B cell (primary cell): ENCODE data around the gene FADS1. TPM values are rescaled to one million over a fixed set of nuclear protein-coding genes. Genes with fewer than 3 reads are reported as not detected.

Experiments
- ATAC-seq: fragments of 200-7000 bp; cut with Tn5 transposase; one replicate; pipeline ENCODE4 v1.10.0; 2021; ENCODE audit warnings: low read depth, mild to moderate bottlenecking, moderate number of reproducible peaks, moderate library complexity
- CTCF ChIA-PET: fragments of 350-600 bp; sonication (Branson Sonifier 250); formaldehyde crosslinking; loops from one replicate; lab custom pipeline; 2021; ENCODE audit warnings: antibody characterized with exemption, inconsistent platforms; lab: Charles Lee
- POLR2A ChIA-PET: fragments of 350-600 bp; sonication (Branson Sonifier 250); formaldehyde crosslinking; loops from one replicate; lab custom pipeline; 2021; ENCODE audit warnings: antibody characterized with exemption; lab: Charles Lee
- DNase-seq: peaks from one replicate; pipeline ENCODE4 v3.0.0; 2013
- H2AFZ ChIP-seq: 2 replicates; pipeline ENCODE4 v1.6.1; 2012; ENCODE audit warnings: mild to moderate bottlenecking, low read depth, low read length; ENCODE audit not compliant: insufficient read depth, poor library complexity, severe bottlenecking
- H3K27ac ChIP-seq, 2 donors: 1 replicate in 1 of 2; 2 replicates in 1 of 2; pipeline ENCODE4 v1.5.1; 2012 to 2013; ENCODE audit warnings: low read length in 2 of 2, mild to moderate bottlenecking in 2 of 2, moderate library complexity in 1 of 2
- H3K27me3 ChIP-seq, 4 experiments: fragments of 200-600 bp in 1 of 4; sonication (generic) in 1 of 4; replicated peaks in 1 of 4; 1 replicate in 2 of 4; 2 replicates in 2 of 4; pipeline versions ENCODE4 v1.6.1 to v1.7.0; 2013 to 2016; ENCODE audit warnings: low read length in 3 of 4, mild to moderate bottlenecking in 2 of 4, mixed read lengths in 1 of 4, moderate library complexity in 1 of 4; ENCODE audit not compliant: insufficient read depth in 4 of 4, control insufficient read depth in 3 of 4; ENCODE audit errors: control extremely low read depth in 1 of 4
- H3K36me3 ChIP-seq, 2 experiments: replicated peaks in 1 of 2; 1 replicate in 1 of 2; 2 replicates in 1 of 2; pipeline versions ENCODE4 v1.6.1 to v1.7.1; 2013; ENCODE audit warnings: low read length in 1 of 2; ENCODE audit not compliant: insufficient read depth in 2 of 2, control insufficient read depth in 1 of 2; ENCODE audit errors: control extremely low read depth in 1 of 2, extremely low read depth in 1 of 2
- H3K4me1 ChIP-seq, 2 donors: fragments of 200-600 bp in 1 of 2; sonication (generic) in 1 of 2; 1 replicate in 1 of 2; 2 replicates in 1 of 2; pipeline versions ENCODE4 v1.5.1 to v1.6.1; 2013 to 2017; ENCODE audit warnings: low read length in 2 of 2; ENCODE audit not compliant: control insufficient read depth in 2 of 2, insufficient read depth in 2 of 2
- H3K4me2 ChIP-seq: replicated peaks from 2 replicates; pipeline ENCODE3; 2012; ENCODE audit warnings: mild to moderate bottlenecking, low read depth, low read length; ENCODE audit not compliant: poor library complexity, severe bottlenecking
- H3K4me3 ChIP-seq, 5 experiments: fragments of 200-600 bp in 1 of 5; sonication (generic) in 1 of 5; 1 replicate in 3 of 5; 2 replicates in 2 of 5; pipeline versions ENCODE4 v1.5.1 to v1.7.0; 2011 to 2016; ENCODE audit warnings: low read length in 4 of 5, mild to moderate bottlenecking in 4 of 5, low read depth in 2 of 5, control low read depth in 1 of 5, moderate library complexity in 1 of 5; ENCODE audit not compliant: insufficient read depth in 1 of 5; ENCODE audit errors: control extremely low read depth in 1 of 5, extremely low read depth in 1 of 5
- H3K79me2 ChIP-seq: fragments of 200-600 bp; sonication (generic); one replicate; pipeline ENCODE4 v1.6.0; 2016; ENCODE audit warnings: low read length; ENCODE audit not compliant: control insufficient read depth, insufficient read depth
- H3K9ac ChIP-seq: fragments of 200-600 bp; sonication (generic); 2 replicates; pipeline ENCODE4 v1.6.1; 2017; ENCODE audit warnings: mild to moderate bottlenecking, low read length, moderate library complexity
- H3K9me3 ChIP-seq, 3 donors: one replicate each; pipeline versions ENCODE4 v1.6.1 to v1.7.1; 2013; ENCODE audit warnings: low read length in 2 of 3; ENCODE audit not compliant: control insufficient read depth in 2 of 3, insufficient read depth in 1 of 3; ENCODE audit errors: control extremely low read depth in 1 of 3
- H4K20me1 ChIP-seq: 2 replicates; pipeline ENCODE4 v1.6.0; 2012; ENCODE audit warnings: mild to moderate bottlenecking, low read length; ENCODE audit not compliant: insufficient read depth, control insufficient read depth, poor library complexity, severe bottlenecking
- H3K27ac Mint-ChIP-seq: one replicate; pipeline ENCODE4 v1.8.0; 2021; ENCODE audit warnings: mixed read lengths
- H3K27me3 Mint-ChIP-seq: one replicate; pipeline ENCODE4 v1.8.0; 2021; ENCODE audit warnings: mixed read lengths
- H3K4me1 Mint-ChIP-seq: one replicate; pipeline ENCODE4 v1.8.0; 2021; ENCODE audit warnings: mixed read lengths
- H3K4me3 Mint-ChIP-seq: one replicate; pipeline ENCODE4 v1.8.0; 2021; ENCODE audit warnings: mixed read lengths
- H3K9me3 Mint-ChIP-seq: one replicate; pipeline ENCODE4 v1.8.0; 2022; ENCODE audit warnings: mixed read lengths; ENCODE audit not compliant: insufficient read depth
- CTCF ChIP-seq: fragments of 200-600 bp; IDR thresholded peaks from one replicate; pipeline ENCODE4 v1.8.0; 2022; ENCODE audit warnings: antibody characterized with exemption, mild to moderate bottlenecking
- EZH2 ChIP-seq: IDR thresholded peaks from 2 replicates; pipeline ENCODE4 v1.6.1; 2012; ENCODE audit warnings: borderline replicate concordance, low read depth, mild to moderate bottlenecking, moderate library complexity, low read length; ENCODE audit not compliant: insufficient read depth, poor library complexity, severe bottlenecking
- WGBS: methylation state at CpG from one replicate; pipeline ENCODE4 v1.1.5; 2013; ENCODE audit warnings: missing lambda C conversion rate; ENCODE audit not compliant: insufficient coverage; 5-methylcytosine and 5-hydroxymethylcytosine counted together
- intact Hi-C: fragments of 100-400 bp; cut with micrococcal nuclease; formaldehyde crosslinking; loops from one replicate; pipeline ENCODE4 v1.10.0; 2022
- polyA plus RNA-seq: library from polyadenylated mRNA; depleted of rRNA; stranded (reverse); fragments of >200 nt; gene quantifications from 2 replicates; pipeline ENCODE4 v1.2.3, GENCODE V29; 2012
- total RNA-seq, 2 donors: library from RNA; stranded (reverse); fragments of 120-200 nt in 1 of 2; gene quantifications; 1 replicate in 1 of 2; 2 replicates in 1 of 2; pipeline versions ENCODE4 v1.2.3 to v1.2.4, GENCODE V29; 2013 to 2022

FADS1 gene
- total and polyA plus RNA-seq, 2 donors (not counting 1 experiment from before 2014, with no cell fraction given): 0.39 to 15.6 TPM

GRCh38 chr11:61844909-61845565 lies 28.2 kb upstream of the FADS1 start:
- H3K4me2 ChIP-seq: no peak overlapping the region
- Mint-ChIP-seq H3K4me1 (no peaks in the 10 kb centered on the region), H3K4me3 (no peak overlapping the region), H3K27me3 (no peaks in the 10 kb centered on the region), H3K9me3 (no peaks in the 10 kb centered on the region), H3K27ac (no peak overlapping the region)
- H2AFZ ChIP-seq: no peak overlapping the region
- H3K27me3 ChIP-seq: peaks cover 0 to 2% (median 0%) of the 10 kb centered on the region in 4 experiments
- 91% methylated on average over 14 of the region's 16 CpGs for WGBS
- intact Hi-C loops: no loop called here
- DNase-seq (no peak), ATAC-seq (no peak)
- no peak overlapping the region for H3K4me3 ChIP-seq
- no peak overlapping the region for H3K27ac ChIP-seq
- H3K4me1 ChIP-seq: no peaks in the 10 kb centered on the region
- no peaks in the 10 kb centered on the region for H3K36me3 ChIP-seq
- H3K9ac ChIP-seq: no peak overlapping the region
- ChIA-PET CTCF (interaction anchor here (0.6 kb wide), 1 partner anchor 267 kb away, joined by 4 read pairs; no protein-coding TSS in a partner anchor), POLR2A (no interaction called here)
- peaks cover 0 to 3% (median 0%) of the 10 kb centered on the region in 3 donors for H3K9me3 ChIP-seq
- no peaks in the 10 kb centered on the region for H3K79me2 ChIP-seq
- TF ChIP-seq EZH2 (no peak), CTCF (no peak)
- no peaks in the 10 kb centered on the region for H4K20me1 ChIP-seq

GRCh38 chr11:61842528-61842820 lies 25.7 kb upstream of the FADS1 start:
- H3K4me2 ChIP-seq: no peak overlapping the region
- POLR2A ChIA-PET: no interaction called here
- H2AFZ ChIP-seq: no peak overlapping the region
- no peak overlapping the region for H3K4me3 Mint-ChIP-seq
- no peaks in the 10 kb centered on the region for H3K36me3 ChIP-seq
- no peaks in the 10 kb centered on the region for H3K4me1 Mint-ChIP-seq
- H3K9me3 ChIP-seq: peaks cover 0 to 5% (median 0%) of the 10 kb centered on the region in 3 donors
- no peaks in the 10 kb centered on the region for H3K79me2 ChIP-seq
- no peaks in the 10 kb centered on the region for H3K9me3 Mint-ChIP-seq
- H3K27me3 Mint-ChIP-seq: no peaks in the 10 kb centered on the region
- H3K27ac Mint-ChIP-seq: no peak overlapping the region
- intact Hi-C loops: no loop called here
- no peaks in the 10 kb centered on the region for H4K20me1 ChIP-seq
- 94% methylated on average over 7 of the region's 7 CpGs for WGBS
- ATAC-seq: no peak
- no peak for DNase-seq
- TF ChIP-seq CTCF (no peak), EZH2 (no peak)
- peaks cover 0 to 2% (median 0%) of the 10 kb centered on the region in 4 experiments for H3K27me3 ChIP-seq
- no peak overlapping the region for H3K4me3 ChIP-seq
- no peak overlapping the region for H3K9ac ChIP-seq
- no peaks in the 10 kb centered on the region for H3K4me1 ChIP-seq
- H3K27ac ChIP-seq: no peak overlapping the region
- CTCF ChIA-PET: interaction anchor here (0.9 to 1.2 kb wide), 2 partner anchors 13 to 45 kb away, joined by 3 to 4 read pairs; no protein-coding TSS in a partner anchor
